Effector memory CD8-positive, alpha-beta T cell (primary cell): Measurements from ENCODE around the gene FITM1.
A peak's percentile ranks its signal among the peaks of the same experiment; 100 is the strongest.

Experiments used
- ATAC-seq: fragments of 150-1000 bp; cut with Tn5 transposase; replicated peaks from 2 replicates; pipeline ENCODE4 v1.10.0; 2021; ENCODE audit warnings: mild to moderate bottlenecking, moderate library complexity
- DNase-seq, 3 experiments: peaks; one replicate each; pipeline ENCODE4 v3.0.0; 2021
- H3K27ac Mint-ChIP-seq, 2 donors: one replicate each; pipeline ENCODE4 v1.8.0; 2022; ENCODE audit warnings: mild to moderate bottlenecking in 2 of 2, mixed read lengths in 2 of 2, moderate library complexity in 2 of 2
- H3K27me3 Mint-ChIP-seq, 2 donors: one replicate each; pipeline ENCODE4 v1.8.0; 2022; ENCODE audit warnings: mixed read lengths in 2 of 2
- H3K36me3 Mint-ChIP-seq: one replicate; pipeline ENCODE4 v1.8.0; 2022; ENCODE audit warnings: mild to moderate bottlenecking, moderate library complexity, mixed read lengths; ENCODE audit not compliant: insufficient read depth
- H3K4me1 Mint-ChIP-seq, 2 donors: one replicate each; pipeline ENCODE4 v1.8.0; 2022; ENCODE audit warnings: low read depth in 2 of 2, mixed read lengths in 2 of 2
- H3K4me3 Mint-ChIP-seq, 2 donors: one replicate each; pipeline ENCODE4 v1.8.0; 2022; ENCODE audit warnings: mild to moderate bottlenecking in 2 of 2, mixed read lengths in 2 of 2, moderate library complexity in 2 of 2
- H3K9me3 Mint-ChIP-seq, 2 donors: one replicate each; pipeline ENCODE4 v1.8.0; 2022; ENCODE audit warnings: mixed read lengths in 2 of 2

Gene FITM1

GRCh38 chr14:24132061-24132685 is 1.7 kb downstream of the FITM1 start:
- no peaks in the 10 kb centered on the region for H3K9me3 Mint-ChIP-seq
- H3K4me1 Mint-ChIP-seq: peaks cover 14 to 23% of the 10 kb centered on the region in 2 donors
- peak overlapping the region in 1 of 2 donors; percentile 38 for H3K4me3 Mint-ChIP-seq
- DNase-seq: no peak
- ATAC-seq: no peak
- H3K27me3 Mint-ChIP-seq: no peaks in the 10 kb centered on the region
- peaks cover 10% of the 10 kb centered on the region for H3K36me3 Mint-ChIP-seq
- H3K27ac Mint-ChIP-seq: peak overlapping the region in 1 of 2 donors; percentile 76

GRCh38 chr14:24132976-24133375 is 2.5 kb downstream of the FITM1 start:
- no peaks in the 10 kb centered on the region for H3K9me3 Mint-ChIP-seq
- H3K27me3 Mint-ChIP-seq: no peaks in the 10 kb centered on the region
- ATAC-seq: no peak
- H3K27ac Mint-ChIP-seq: peak overlapping the region in 1 of 2 donors; percentile 76
- H3K36me3 Mint-ChIP-seq: peaks cover 18% of the 10 kb centered on the region
- no peak for DNase-seq
- H3K4me1 Mint-ChIP-seq: peaks cover 16 to 25% of the 10 kb centered on the region in 2 donors
- H3K4me3 Mint-ChIP-seq: peak overlapping the region in 1 of 2 donors; percentile 38

GRCh38 chr14:24133735-24134134 is 3.3 kb downstream of the FITM1 start:
- Mint-ChIP-seq H3K9me3 (no peaks in the 10 kb centered on the region), H3K27me3 (no peaks in the 10 kb centered on the region), H3K4me3 (no peak overlapping the region), H3K36me3 (peaks cover 24% of the 10 kb centered on the region), H3K4me1 (peaks cover 16 to 31% of the 10 kb centered on the region in 2 donors), H3K27ac (peak overlapping the region in 1 of 2 donors; percentile 76)
- ATAC-seq (no peak), DNase-seq (no peak)

- H3K27ac Mint-ChIP-seq: peak overlapping the region; percentile 87 to 88
- DNase-seq (no peak), ATAC-seq (no peak)
- peaks cover 29 to 42% of the 10 kb centered on the region in 2 donors for H3K4me1 Mint-ChIP-seq
- H3K4me3 Mint-ChIP-seq: peak overlapping the region; percentile 84 to 96
- peaks cover 33% of the 10 kb centered on the region for H3K36me3 Mint-ChIP-seq
- H3K27me3 Mint-ChIP-seq: no peaks in the 10 kb centered on the region
- no peaks in the 10 kb centered on the region for H3K9me3 Mint-ChIP-seq
These were observed 5.0 kb downstream of the FITM1 start for GRCh38 chr14:24135584-24135833.

GRCh38 chr14:24135834-24136683 is 5.6 kb downstream of the FITM1 start, which contains the start of gene PSME1:
Gene PSME1 (plus strand): TSS chr14:24136194. CDS start chr14:24136263, 69 bp downstream.
- Mint-ChIP-seq H3K4me3 (peak within 1 kb of the TSS; percentile 84 to 96), H3K27me3 (no peaks in the 10 kb centered on the region), H3K36me3 (peaks cover 37% of the 10 kb centered on the region), H3K4me1 (peaks cover 33 to 47% of the 10 kb centered on the region in 2 donors), H3K27ac (peak within 1 kb of the TSS; percentile 87 to 88), H3K9me3 (no peaks in the 10 kb centered on the region)
- DNase-seq (peak; percentile 93 to 95 (median 94)), ATAC-seq (peak; percentile 94)

GRCh38 chr14:24136684-24137528 is 6.4 kb downstream of the FITM1 start:
- no peaks in the 10 kb centered on the region for H3K9me3 Mint-ChIP-seq
- H3K36me3 Mint-ChIP-seq: peaks cover 44% of the 10 kb centered on the region
- DNase-seq (no peak), ATAC-seq (no peak)
- H3K4me1 Mint-ChIP-seq: peaks cover 34 to 45% of the 10 kb centered on the region in 2 donors
- H3K27ac Mint-ChIP-seq: peak overlapping the region; percentile 87 to 88
- no peaks in the 10 kb centered on the region for H3K27me3 Mint-ChIP-seq
- peak overlapping the region; percentile 84 to 96 for H3K4me3 Mint-ChIP-seq

- Mint-ChIP-seq H3K27me3 (no peaks in the 10 kb centered on the region), H3K9me3 (no peaks in the 10 kb centered on the region)
These were observed 7.3 kb downstream of the FITM1 start for GRCh38 chr14:24137529-24138395.

GRCh38 chr14:24138396-24139271 is 8.2 kb downstream of the FITM1 start:
- H3K9me3 Mint-ChIP-seq: no peaks in the 10 kb centered on the region
- H3K27ac Mint-ChIP-seq: peak overlapping the region in 1 of 2 donors; percentile 69
- H3K27me3 Mint-ChIP-seq: no peaks in the 10 kb centered on the region
- DNase-seq (no peak), ATAC-seq (no peak)
- H3K4me3 Mint-ChIP-seq: peak overlapping the region; percentile 78 to 80
- peaks cover 48% of the 10 kb centered on the region for H3K36me3 Mint-ChIP-seq
- H3K4me1 Mint-ChIP-seq: peaks cover 36 to 46% of the 10 kb centered on the region in 2 donors

More at GRCh38 chr14:24137529-24138395, 7.3 kb downstream of the FITM1 start:
- no peak for ATAC-seq
- Mint-ChIP-seq H3K4me3 (peak overlapping the region; percentile 84 to 96), H3K36me3 (peaks cover 45% of the 10 kb centered on the region), H3K27ac (peak overlapping the region in 1 of 2 donors; percentile 87), H3K4me1 (peaks cover 36 to 44% of the 10 kb centered on the region in 2 donors)
- DNase-seq: no peak

GRCh38 chr14:24139272-24139934 is 8.9 kb downstream of the FITM1 start:
- peaks cover 48% of the 10 kb centered on the region for H3K36me3 Mint-ChIP-seq
- no peaks in the 10 kb centered on the region for H3K27me3 Mint-ChIP-seq
- H3K9me3 Mint-ChIP-seq: no peaks in the 10 kb centered on the region
- H3K4me1 Mint-ChIP-seq: peaks cover 41 to 49% of the 10 kb centered on the region in 2 donors
- peak overlapping the region in 1 of 2 donors; percentile 69 for H3K27ac Mint-ChIP-seq
- ATAC-seq (no peak), DNase-seq (no peak)
- H3K4me3 Mint-ChIP-seq: peak overlapping the region; percentile 78 to 80

GRCh38 chr14:24141097-24141880 is 10.8 kb downstream of the FITM1 start, which contains the start of gene EMC9:
Gene EMC9 (minus strand): TSS chr14:24141591. CDS start chr14:24141304, 287 bp downstream.
- Mint-ChIP-seq H3K36me3 (peaks cover 52% of the 10 kb centered on the region), H3K4me1 (peaks cover 47 to 53% of the 10 kb centered on the region in 2 donors), H3K9me3 (no peaks in the 10 kb centered on the region), H3K27ac (peak within 1 kb of the TSS; percentile 73 to 81), H3K4me3 (peak within 1 kb of the TSS; percentile 78 to 80), H3K27me3 (no peaks in the 10 kb centered on the region)
- peak; percentile 86 for ATAC-seq
- peak; percentile 98 to 99 (median 99) for DNase-seq

GRCh38 chr14:24143511-24143910 is 13.1 kb downstream of the FITM1 start:
- Mint-ChIP-seq H3K9me3 (no peaks in the 10 kb centered on the region), H3K4me3 (peak overlapping the region in 1 of 2 donors; percentile 10), H3K36me3 (peaks cover 34% of the 10 kb centered on the region), H3K27ac (no peak overlapping the region), H3K27me3 (no peaks in the 10 kb centered on the region), H3K4me1 (peaks cover 45 to 47% of the 10 kb centered on the region in 2 donors)
- ATAC-seq: no peak
- no peak for DNase-seq
